H1 (cell line): ENCODE data around the gene TLE4. TPM values are rescaled to one million over a fixed set of nuclear protein-coding genes. Genes with fewer than 3 reads are reported as not detected.

Source experiments
- CTCF ChIA-PET: fragments of 300-600 bp; sonication (Branson Sonifier 250); formaldehyde crosslinking; loops from one replicate; lab custom pipeline; 2021; ENCODE audit not compliant: partially characterized antibody; lab: Charles Lee
- POLR2A ChIA-PET: fragments of 300-600 bp; sonication (Branson Sonifier 250); formaldehyde crosslinking; loops from one replicate; lab custom pipeline; 2021; ENCODE audit warnings: inconsistent platforms; ENCODE audit not compliant: partially characterized antibody; lab: Charles Lee
- DNase-seq, 2 experiments: peaks; one replicate each; pipeline versions ENCODE4 v3.0.0 to v3.0.0-alpha.2; 2010 to 2022; ENCODE audit warnings: low spot score in 2 of 2, low read depth in 1 of 2, mixed read lengths in 1 of 2
- FAIRE-seq: peaks from 2 replicates; lab custom pipeline; 2011; peaks lifted over from hg19 to GRCh38; lab: Jason Lieb, UNC
- H2AFZ ChIP-seq: 2 replicates; pipeline ENCODE4 v1.8.1; 2012; ENCODE audit warnings: low read length, inconsistent platforms
- H2AK5ac ChIP-seq: 2 replicates; pipeline ENCODE4 v1.6.1; 2013; ENCODE audit warnings: low read depth, low read length
- H2BK120ac ChIP-seq: replicated peaks from 2 replicates; pipeline ENCODE3; 2013; ENCODE audit warnings: low read depth, low read length, inconsistent platforms
- H2BK12ac ChIP-seq: 2 replicates; pipeline ENCODE4 v1.6.1; 2013; ENCODE audit warnings: low read depth, low read length
- H2BK15ac ChIP-seq: 2 replicates; pipeline ENCODE4 v1.6.1; 2013; ENCODE audit warnings: low read length
- H2BK20ac ChIP-seq: 2 replicates; pipeline ENCODE4 v1.6.1; 2013; ENCODE audit warnings: low read length
- H2BK5ac ChIP-seq: 2 replicates; pipeline ENCODE4 v1.6.1; 2013; ENCODE audit warnings: low read depth, low read length
- H3K14ac ChIP-seq: 2 replicates; pipeline ENCODE4 v1.6.1; 2013; ENCODE audit warnings: inconsistent platforms; ENCODE audit not compliant: insufficient read length
- H3K18ac ChIP-seq: 2 replicates; pipeline ENCODE4 v1.6.1; 2013; ENCODE audit warnings: low read length; ENCODE audit errors: extremely low read depth
- H3K23ac ChIP-seq: 2 replicates; pipeline ENCODE4 v1.6.1; 2013; ENCODE audit warnings: inconsistent platforms; ENCODE audit not compliant: insufficient read length
- H3K23me2 ChIP-seq: 2 replicates; pipeline ENCODE4 v1.6.1; 2013; ENCODE audit warnings: low read depth, low read length
- H3K27ac ChIP-seq: 2 replicates; pipeline ENCODE4 v1.6.1; 2011; ENCODE audit warnings: low read depth, low read length, inconsistent platforms
- H3K27me3 ChIP-seq, 4 experiments: replicated peaks in 1 of 4; 1 replicate in 1 of 4; 2 replicates in 3 of 4; pipeline versions ENCODE4 v1.6.1 to v1.8.1; 2011 to 2013; ENCODE audit warnings: low read length in 3 of 4, mild to moderate bottlenecking in 3 of 4, inconsistent platforms in 2 of 4, mixed read lengths in 2 of 4, moderate library complexity in 1 of 4; ENCODE audit not compliant: control insufficient read depth in 3 of 4, insufficient read depth in 3 of 4; ENCODE audit errors: extremely low read depth in 1 of 4
- H3K36me3 ChIP-seq, 4 experiments: 2 replicates each; pipeline versions ENCODE4 v1.6.1 to v1.8.1; 2011 to 2013; ENCODE audit warnings: mild to moderate bottlenecking in 4 of 4, low read length in 3 of 4, moderate library complexity in 2 of 4, control low read depth in 1 of 4, inconsistent platforms in 1 of 4; ENCODE audit not compliant: insufficient read depth in 4 of 4, control insufficient read depth in 2 of 4
- H3K4ac ChIP-seq: replicated peaks from 2 replicates; pipeline ENCODE3; 2013; ENCODE audit warnings: low read length, low read depth, mixed read lengths, inconsistent platforms; ENCODE audit not compliant: insufficient read length
- H3K4me1 ChIP-seq, 4 experiments: replicated peaks in 1 of 4; 1 replicate in 1 of 4; 2 replicates in 3 of 4; pipeline versions ENCODE4 v1.6.1 to v1.8.1; 2011 to 2013; ENCODE audit warnings: low read length in 3 of 4, inconsistent platforms in 2 of 4, mixed read lengths in 1 of 4; ENCODE audit not compliant: insufficient read depth in 4 of 4, control insufficient read depth in 3 of 4
- H3K4me2 ChIP-seq, 2 experiments: 2 replicates each; pipeline versions ENCODE4 v1.6.1 to v1.8.1; 2011 to 2013; ENCODE audit warnings: low read depth in 2 of 2, low read length in 2 of 2, control low read depth in 1 of 2, inconsistent platforms in 1 of 2, mild to moderate bottlenecking in 1 of 2; ENCODE audit not compliant: insufficient read depth in 1 of 2
- H3K4me3 ChIP-seq, 4 experiments: fragments of 200-600, 300-600 bp in 1 of 4; sonication (generic), shearing (Covaris generic), sonication (Bioruptor Twin) in 1 of 4; 2 replicates each; pipeline versions ENCODE4 v1.5.1 to v1.8.1; 2011 to 2016; ENCODE audit warnings: low read length in 4 of 4, low read depth in 3 of 4, control low read depth in 2 of 4, inconsistent platforms in 2 of 4, mild to moderate bottlenecking in 2 of 4, mixed read lengths in 1 of 4, moderate library complexity in 1 of 4; ENCODE audit not compliant: insufficient read depth in 2 of 4; ENCODE audit errors: extremely low read depth in 1 of 4
- H3K56ac ChIP-seq: replicated peaks from 2 replicates; pipeline ENCODE3; 2013; ENCODE audit warnings: low read depth, mild to moderate bottlenecking, mixed read lengths, low read length, inconsistent platforms; ENCODE audit not compliant: insufficient read length
- H3K79me1 ChIP-seq: 2 replicates; pipeline ENCODE4 v1.6.1; 2013; ENCODE audit warnings: low read depth, low read length, control low read depth
- H3K79me2 ChIP-seq, 2 experiments: 2 replicates each; pipeline versions ENCODE4 v1.6.1 to v1.8.1; 2012 to 2013; ENCODE audit warnings: low read length in 2 of 2, mild to moderate bottlenecking in 2 of 2, inconsistent platforms in 1 of 2; ENCODE audit not compliant: insufficient read depth in 2 of 2, control insufficient read depth in 1 of 2
- H3K9ac ChIP-seq, 4 experiments: replicated peaks in 1 of 4; 1 replicate in 1 of 4; 2 replicates in 3 of 4; pipeline versions ENCODE4 v1.6.1 to v1.8.1; 2011 to 2013; ENCODE audit warnings: low read depth in 3 of 4, low read length in 3 of 4, control low read depth in 2 of 4, mild to moderate bottlenecking in 2 of 4, moderate library complexity in 2 of 4, inconsistent platforms in 1 of 4; ENCODE audit errors: extremely low read depth in 1 of 4
- H3K9me3 ChIP-seq, 2 experiments: 2 replicates each; pipeline versions ENCODE4 v1.6.1 to v1.8.1; 2012 to 2013; ENCODE audit warnings: mild to moderate bottlenecking in 2 of 2, moderate library complexity in 2 of 2, control low read depth in 1 of 2, inconsistent platforms in 1 of 2, low read depth in 1 of 2, low read length in 1 of 2, mixed read lengths in 1 of 2; ENCODE audit not compliant: insufficient read depth in 2 of 2
- H4K20me1 ChIP-seq, 2 experiments: replicated peaks in 1 of 2; 2 replicates each; pipeline versions ENCODE3 to v1.8.1; 2011 to 2013; ENCODE audit warnings: inconsistent platforms in 2 of 2, low read length in 2 of 2, mild to moderate bottlenecking in 1 of 2; ENCODE audit not compliant: insufficient read depth in 2 of 2, control insufficient read depth in 1 of 2
- H4K5ac ChIP-seq: 2 replicates; pipeline ENCODE4 v1.6.1; 2013; ENCODE audit warnings: low read length, low read depth, mixed read lengths, inconsistent platforms; ENCODE audit not compliant: insufficient read length
- H4K8ac ChIP-seq: 2 replicates; pipeline ENCODE4 v1.8.0; 2013; ENCODE audit warnings: mild to moderate bottlenecking, moderate library complexity, low read length, inconsistent platforms; ENCODE audit not compliant: insufficient read depth; ENCODE audit errors: extremely low read depth
- H4K91ac ChIP-seq: replicated peaks from 2 replicates; pipeline ENCODE3; 2013; ENCODE audit warnings: low read length, mixed read lengths, inconsistent platforms; ENCODE audit not compliant: insufficient read length
- BRCA1 ChIP-seq: IDR thresholded peaks from 2 replicates; pipeline ENCODE4 v1.6.1; 2012; ENCODE audit warnings: low read depth, low read length, improper control_type of control experiment
- EP300 ChIP-seq, 2 experiments: IDR thresholded peaks; 1 replicate in 1 of 2; 2 replicates in 1 of 2; pipeline ENCODE4 v1.6.1; 2011 to 2012; ENCODE audit warnings: low read depth in 2 of 2, low read length in 2 of 2, mild to moderate bottlenecking in 2 of 2, borderline replicate concordance in 1 of 2, inconsistent platforms in 1 of 2, moderate library complexity in 1 of 2
- JUND ChIP-seq: IDR thresholded peaks from 2 replicates; pipeline ENCODE4 v1.6.1; 2011; ENCODE audit warnings: mild to moderate bottlenecking, improper control_type of control experiment, low read length
- KDM4A ChIP-seq: IDR thresholded peaks from one replicate; pipeline ENCODE4 v1.7.1; 2012; ENCODE audit warnings: low read depth, mild to moderate bottlenecking, moderate library complexity, low read length, inconsistent platforms; ENCODE audit not compliant: severe bottlenecking
- NRF1 ChIP-seq: IDR thresholded peaks from 2 replicates; pipeline ENCODE4 v1.6.1; 2011; ENCODE audit warnings: mild to moderate bottlenecking, low read depth, low read length, improper control_type of control experiment
- PHF8 ChIP-seq: fragments of 200-600 bp; sonication (generic); conservative IDR thresholded peaks from 2 replicates; pipeline ENCODE4 v1.7.1; 2012; ENCODE audit warnings: low read depth, mild to moderate bottlenecking, inconsistent platforms, low read length, moderate library complexity
- SP4 ChIP-seq: IDR thresholded peaks from 2 replicates; pipeline ENCODE4 v1.6.1; 2012; ENCODE audit warnings: low read length, inconsistent platforms
- TCF12 ChIP-seq: IDR thresholded peaks from 2 replicates; pipeline ENCODE4 v1.6.1; 2011; ENCODE audit warnings: low read depth, mild to moderate bottlenecking, low read length
- WGBS, 2 experiments: shearing (Covaris generic) in 1 of 2; methylation state at CpG; one replicate each; pipeline versions ENCODE4 v1.1.6 to v1.1.7; 2013 to 2015; ENCODE audit warnings: low lambda C conversion rate in 2 of 2, mixed read lengths in 2 of 2, inconsistent platforms in 1 of 2, low coverage in 1 of 2, missing lambda C conversion rate in 1 of 2; ENCODE audit not compliant: insufficient replicate concordance in 2 of 2, insufficient coverage in 1 of 2, insufficient read length in 1 of 2; ENCODE audit errors: extremely low coverage in 1 of 2, missing lambda C conversion rate in 1 of 2; 5-methylcytosine and 5-hydroxymethylcytosine counted together
- polyA plus RNA-seq, 7 experiments: library from polyadenylated mRNA; depleted of rRNA in 3 of 7; stranded (reverse) in 5 of 7; unstranded in 2 of 7; fragments of >200 nt in 5 of 7; fragments of 200-250 nt in 2 of 7; gene quantifications; 1 replicate in 5 of 7; 2 replicates in 1 of 7; 4 replicates in 1 of 7; pipeline versions ENCODE4 v1.2.1 to v1.2.3, GENCODE V29; 2011 to 2013; ENCODE audit warnings: missing spikeins in 2 of 7, mixed read lengths in 2 of 7
- total RNA-seq: library from RNA; stranded (reverse); fragmentation: NEBNext Ultra II Directional; extraction: Animal tissue kit (Norgen Biotek cat#: 25700); gene quantifications from 2 replicates; pipeline ENCODE4 v1.2.1, GENCODE V29; 2021

Gene TLE4
- total and polyA plus RNA-seq, 2 of the 8 experiments (the other 6 are each of a cell fraction or from before 2014, with no cell fraction given): 32.4 to 36.9 TPM

DNA sequence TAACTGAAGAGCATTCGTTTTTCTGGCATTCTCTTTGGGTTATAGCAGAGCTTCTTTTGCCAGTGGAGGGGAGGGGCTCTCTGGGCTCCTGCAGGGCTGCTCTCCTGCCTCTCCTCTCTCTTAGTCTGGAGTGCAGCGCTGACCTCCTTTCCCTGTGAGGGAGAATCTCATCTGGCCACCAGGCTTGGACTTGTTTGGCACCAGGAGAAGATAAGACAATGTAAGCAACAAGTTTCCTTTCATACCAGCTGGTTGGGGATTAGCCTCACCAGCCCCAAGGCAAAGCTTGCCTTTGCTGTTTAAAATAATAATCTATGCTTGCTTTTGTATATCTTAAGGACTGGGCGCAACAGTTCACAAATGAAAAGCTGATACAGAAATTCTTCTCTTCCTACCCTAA, 196.4 kb downstream of the TLE4 start:
- H3K56ac ChIP-seq: no peak overlapping the region
- FAIRE-seq: no peak
- 86% methylated on average over 2 of the region's 3 CpGs; no CpG with 5 or more reads in 1 of the 2 experiments for WGBS, 2 experiments

More for the DNA sequence above, 196.4 kb downstream of the TLE4 start:
- no peaks in the 10 kb centered on the region for H4K20me1 ChIP-seq
- no peak overlapping the region for H2BK12ac ChIP-seq
- ChIA-PET CTCF (interaction anchor here (0.9 to 1.1 kb wide), 2 partner anchors 13 to 27 kb away, joined by 3 read pairs; no protein-coding TSS in a partner anchor), POLR2A (interaction anchor here (0.6 kb wide), 1 partner anchor 296 kb away, joined by 3 read pairs; no protein-coding TSS in a partner anchor)
- H3K4me2 ChIP-seq: no peak overlapping the region
- no peaks in the 10 kb centered on the region for H3K4me1 ChIP-seq
- H3K9ac ChIP-seq: no peak overlapping the region
- DNase-seq: no peak
- no peak overlapping the region for H2BK5ac ChIP-seq
- no peak overlapping the region for H3K4me3 ChIP-seq
- H3K23ac ChIP-seq: no peak overlapping the region
- H2BK20ac ChIP-seq: no peak overlapping the region
- H4K91ac ChIP-seq: no peak overlapping the region
- H2AK5ac ChIP-seq: no peak overlapping the region
- H3K4ac ChIP-seq: no peak overlapping the region
- TF ChIP-seq PHF8 (no peak), BRCA1 (no peak), SP4 (no peak), JUND (no peak), NRF1 (no peak), EP300 (IDR thresholded peaks at IDR 0.05; ENCODE audit: borderline replicate concordance in 1 of 2, low read depth in 2 of 2, low read length in 2 of 2) (no peak), KDM4A (no peak), TCF12 (no peak)
- no peaks in the 10 kb centered on the region for H3K23me2 ChIP-seq
- no peak overlapping the region for H2BK15ac ChIP-seq
- no peaks in the 10 kb centered on the region for H3K36me3 ChIP-seq
- H3K14ac ChIP-seq: no peak overlapping the region
- H3K79me1 ChIP-seq: no peaks in the 10 kb centered on the region
- H3K18ac ChIP-seq: no peak overlapping the region
- no peak overlapping the region for H2AFZ ChIP-seq
- H2BK120ac ChIP-seq: no peak overlapping the region
- no peak overlapping the region for H4K5ac ChIP-seq
- H3K27ac ChIP-seq: no peak overlapping the region
- H3K79me2 ChIP-seq: no peaks in the 10 kb centered on the region
- H4K8ac ChIP-seq: no peak overlapping the region
- H3K9me3 ChIP-seq: no peaks in the 10 kb centered on the region
- H3K27me3 ChIP-seq: no peaks in the 10 kb centered on the region
